KOPT-K1 (cell line): ENCODE data around the gene TAS2R38.
"Not testable (repeated sequence)": the region's sequence is repeated elsewhere in the genome, so short reads cannot be mapped to it uniquely, and the experiment has no call there.

Source experiments
- H3K27ac ChIP-seq: fragments of 200-600 bp; sonication (generic); 2 replicates; pipeline ENCODE4 v1.5.1; 2016; ENCODE audit warnings: antibody characterized with exemption, mild to moderate bottlenecking, low read depth, low read length; ENCODE audit not compliant: poor library complexity, severe bottlenecking
- H3K36me3 ChIP-seq: fragments of 200-600 bp; sonication (generic); 2 replicates; pipeline ENCODE4 v1.5.1; 2017; ENCODE audit warnings: antibody characterized with exemption, mild to moderate bottlenecking, low read length, moderate library complexity; ENCODE audit not compliant: insufficient read depth
- H3K9me3 ChIP-seq: fragments of 200-600 bp; sonication (generic); 2 replicates; pipeline ENCODE4 v1.5.1; 2017; ENCODE audit warnings: antibody characterized with exemption, low read length, mild to moderate bottlenecking; ENCODE audit not compliant: insufficient read depth, poor library complexity, severe bottlenecking

Gene TAS2R38

DNA sequence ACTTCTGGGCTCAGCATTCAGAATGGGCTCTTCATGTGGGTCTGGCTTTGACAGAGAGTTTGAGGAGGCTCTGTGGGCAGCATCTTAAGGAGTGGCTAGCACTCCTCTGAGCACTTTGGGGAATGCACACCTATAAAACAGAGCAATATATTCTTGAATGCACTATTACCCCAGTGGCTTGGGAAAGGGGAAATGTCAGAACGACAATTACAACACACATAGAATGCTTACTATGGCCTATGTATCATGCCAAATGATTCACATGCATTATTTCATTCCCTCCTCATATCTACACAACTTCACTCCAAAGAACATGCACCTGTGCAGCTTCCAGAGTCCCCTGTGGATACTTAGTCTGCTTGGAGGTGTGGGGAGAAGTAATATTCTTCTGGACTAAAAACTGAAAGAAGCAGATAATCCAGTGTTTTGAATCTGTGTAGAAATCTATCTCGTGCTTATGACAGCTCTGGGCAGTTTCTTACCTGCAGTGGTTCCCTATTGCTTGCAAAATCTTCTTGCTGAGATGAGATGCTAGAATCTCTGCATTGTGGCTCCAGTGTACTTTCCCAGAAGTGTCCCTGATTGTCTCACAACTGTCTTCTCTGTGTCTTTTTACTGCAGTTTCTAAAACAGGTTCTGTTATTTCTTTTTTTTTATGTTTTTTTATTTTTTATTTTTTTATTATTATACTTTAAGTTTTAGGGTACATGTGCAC lies 16.6 kb upstream of the TAS2R38 start:
- H3K9me3 ChIP-seq: no peaks in the 10 kb centered on the region
- H3K36me3 ChIP-seq: no peaks in the 10 kb centered on the region
- no peak overlapping the region for H3K27ac ChIP-seq

DNA sequence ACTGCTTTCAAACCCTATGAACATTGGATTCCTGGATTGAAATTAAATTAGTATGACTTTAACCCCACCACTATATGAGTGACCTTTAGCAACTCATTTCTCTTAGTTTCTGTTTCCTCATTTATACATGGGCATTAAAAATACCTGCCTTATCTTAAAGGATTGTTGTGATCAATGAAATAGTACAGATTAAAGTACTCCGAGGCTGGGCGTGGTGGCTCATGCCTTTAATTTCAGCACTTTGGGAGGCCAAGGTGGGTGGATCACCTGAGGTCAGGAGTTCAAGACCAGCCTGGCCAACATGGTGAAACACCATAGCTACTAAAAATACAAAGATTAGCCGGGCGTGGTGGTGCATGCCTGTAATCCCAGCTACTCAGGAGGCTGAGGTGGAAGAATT lies 14.2 kb upstream of the TAS2R38 start:
- not testable (repeated sequence) for H3K27ac ChIP-seq, H3K36me3 ChIP-seq, H3K9me3 ChIP-seq

DNA sequence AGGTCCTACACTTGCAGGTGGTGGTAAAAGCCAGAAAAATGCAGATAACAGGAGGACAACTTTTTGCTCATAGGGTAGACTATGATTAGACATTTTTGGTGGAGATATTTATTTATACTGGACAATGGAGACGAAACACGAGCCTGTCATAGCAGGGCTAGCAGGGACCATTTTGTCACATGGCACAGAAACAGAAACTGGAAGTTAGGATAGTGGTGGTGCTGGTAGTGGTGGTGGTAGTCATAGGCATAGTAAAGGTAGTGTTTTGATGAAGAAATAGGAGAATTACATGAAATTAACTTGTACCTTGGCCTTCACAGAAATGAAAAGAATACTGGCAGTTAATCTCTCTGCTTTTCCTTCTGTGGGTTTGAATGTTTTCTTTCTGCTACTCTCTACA lies 13.3 kb upstream of the TAS2R38 start:
- no peaks in the 10 kb centered on the region for H3K9me3 ChIP-seq
- H3K27ac ChIP-seq: no peak overlapping the region

DNA sequence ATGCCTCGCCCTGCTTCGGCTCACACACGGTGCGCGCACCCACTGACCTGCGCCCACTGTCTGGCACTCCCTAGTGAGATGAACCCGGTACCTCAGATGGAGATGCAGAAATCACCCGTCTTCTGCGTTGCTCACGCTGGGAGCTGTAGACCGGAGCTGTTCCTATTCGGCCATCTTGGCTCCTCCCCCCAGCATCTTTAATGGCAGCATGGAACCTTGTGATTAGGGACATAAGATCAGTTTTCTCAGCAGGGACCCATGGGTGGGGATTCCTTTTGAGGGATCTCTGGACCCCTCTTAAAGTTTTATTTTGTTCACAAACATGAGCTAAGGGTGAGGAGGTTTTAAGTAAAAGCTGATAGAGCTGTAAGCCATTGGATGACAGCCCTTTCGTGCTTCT lies 12.4 kb upstream of the TAS2R38 start:
- H3K27ac ChIP-seq, H3K36me3 ChIP-seq, H3K9me3 ChIP-seq: not testable (repeated sequence)

More for the DNA sequence above, 13.3 kb upstream of the TAS2R38 start:
- no peaks in the 10 kb centered on the region for H3K36me3 ChIP-seq

DNA sequence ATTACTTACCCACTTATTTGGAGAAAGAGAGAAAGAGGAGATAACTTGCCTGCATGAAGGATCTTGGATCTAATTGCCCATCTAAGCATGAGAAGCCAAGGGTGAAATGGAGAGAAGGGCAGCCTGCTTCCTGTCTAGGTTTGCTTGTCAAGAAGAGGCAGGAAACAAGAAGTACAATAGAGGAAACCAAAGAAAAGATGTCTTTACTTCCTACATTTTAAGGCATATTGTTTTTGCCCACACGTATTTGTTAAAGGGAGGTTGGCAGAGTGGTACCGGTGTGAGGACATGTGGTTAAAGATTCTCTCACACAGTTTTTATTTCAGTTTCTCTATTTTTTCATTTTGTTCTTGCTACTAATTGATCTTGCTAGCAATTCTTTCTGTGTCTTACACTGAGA lies 6.0 kb upstream of the TAS2R38 start:
- H3K9me3 ChIP-seq: no peaks in the 10 kb centered on the region
- H3K36me3 ChIP-seq: no peaks in the 10 kb centered on the region
- H3K27ac ChIP-seq: no peak overlapping the region

DNA sequence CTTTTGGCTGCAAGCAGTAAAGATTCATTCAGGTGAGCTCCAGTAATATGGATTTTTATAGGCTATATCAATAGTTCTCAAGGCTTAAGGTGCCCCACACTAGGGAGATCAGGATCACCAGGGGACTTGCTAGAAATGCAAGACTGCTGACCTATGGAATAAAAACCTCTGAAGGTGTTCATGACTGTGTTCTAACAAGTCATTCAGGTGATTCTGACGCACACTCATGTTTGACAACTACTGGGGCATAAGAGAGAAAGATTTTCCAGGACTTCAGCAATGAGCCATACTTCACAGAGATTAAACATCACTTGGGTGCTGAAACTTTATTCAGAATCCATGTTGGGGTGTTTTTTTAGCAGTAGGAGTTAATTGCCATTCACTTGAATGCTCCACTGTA lies 4.8 kb upstream of the TAS2R38 start:
- Histone ChIP-seq H3K9me3 (no peaks in the 10 kb centered on the region), H3K36me3 (no peaks in the 10 kb centered on the region), H3K27ac (no peak overlapping the region)

DNA sequence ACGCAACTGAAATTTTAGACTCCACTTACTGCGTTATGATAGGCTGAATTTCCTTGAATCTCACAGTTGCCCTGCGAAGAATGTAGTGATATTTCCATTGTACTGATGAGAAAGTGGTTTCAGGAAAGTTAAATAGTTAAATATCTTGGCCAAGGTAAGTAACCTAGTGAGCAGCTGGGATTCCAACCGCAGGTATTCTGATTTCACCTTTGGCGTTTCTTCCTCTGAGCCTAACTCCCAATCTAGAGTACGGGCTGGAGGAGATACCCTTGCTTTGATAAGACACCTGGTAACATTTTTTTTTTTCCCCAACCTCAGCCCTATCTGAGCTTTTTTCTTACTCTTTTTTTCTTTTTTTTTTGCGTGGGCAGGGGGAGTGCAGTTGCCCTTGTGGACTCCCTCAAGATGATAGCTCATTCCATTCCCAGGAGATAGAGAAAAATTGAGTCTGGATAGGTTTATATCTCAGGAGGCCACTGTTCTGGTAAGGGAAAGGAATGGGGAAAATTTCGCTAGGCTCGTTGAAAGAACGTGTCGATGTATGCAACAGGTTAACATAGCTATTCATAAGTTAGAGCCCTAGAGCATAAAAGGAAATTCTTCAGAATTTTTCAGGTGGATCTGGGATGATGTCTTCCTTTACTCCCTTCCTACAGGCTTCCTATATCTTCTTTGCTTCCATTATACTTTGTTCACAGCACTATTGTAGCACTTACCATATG lies 3.1 kb upstream of the TAS2R38 start:
- Histone ChIP-seq H3K27ac (no peak overlapping the region), H3K9me3 (no peaks in the 10 kb centered on the region), H3K36me3 (no peaks in the 10 kb centered on the region)

DNA sequence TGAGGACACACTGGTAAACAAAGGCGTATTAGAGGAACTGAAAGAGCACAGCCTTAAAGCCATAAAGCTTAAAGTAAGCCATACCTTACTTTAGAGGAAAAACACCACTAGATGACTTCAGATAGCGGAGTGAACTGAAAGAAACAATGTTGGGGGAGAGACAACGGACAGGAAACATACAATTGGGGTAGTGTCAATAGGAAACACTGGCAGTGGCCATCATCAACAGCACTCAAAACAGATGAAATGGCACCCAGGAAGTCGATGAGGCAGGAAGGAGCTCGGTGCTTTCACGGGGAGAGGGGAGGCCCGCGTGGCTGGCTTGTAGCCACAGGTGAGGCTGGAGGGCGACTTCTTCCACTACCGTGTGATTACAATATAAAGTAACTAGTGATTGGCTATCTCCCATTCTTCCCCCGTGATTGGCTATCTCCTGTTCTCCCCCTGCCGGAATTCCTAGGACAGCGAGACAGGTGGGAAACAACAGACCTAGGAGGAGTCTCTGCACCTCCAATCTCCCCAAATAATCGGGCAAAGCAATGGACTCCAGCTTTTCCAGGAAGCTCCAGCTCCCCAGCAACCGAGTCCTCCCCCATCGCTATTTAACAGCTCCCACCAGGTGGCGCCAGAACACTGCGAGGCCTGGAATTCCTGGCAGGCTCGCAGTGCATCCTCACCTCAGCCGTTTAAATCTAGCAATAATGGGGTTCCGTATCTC lies 2.4 kb upstream of the TAS2R38 start:
- Histone ChIP-seq H3K27ac (no peak overlapping the region), H3K36me3 (no peaks in the 10 kb centered on the region), H3K9me3 (no peaks in the 10 kb centered on the region)

DNA sequence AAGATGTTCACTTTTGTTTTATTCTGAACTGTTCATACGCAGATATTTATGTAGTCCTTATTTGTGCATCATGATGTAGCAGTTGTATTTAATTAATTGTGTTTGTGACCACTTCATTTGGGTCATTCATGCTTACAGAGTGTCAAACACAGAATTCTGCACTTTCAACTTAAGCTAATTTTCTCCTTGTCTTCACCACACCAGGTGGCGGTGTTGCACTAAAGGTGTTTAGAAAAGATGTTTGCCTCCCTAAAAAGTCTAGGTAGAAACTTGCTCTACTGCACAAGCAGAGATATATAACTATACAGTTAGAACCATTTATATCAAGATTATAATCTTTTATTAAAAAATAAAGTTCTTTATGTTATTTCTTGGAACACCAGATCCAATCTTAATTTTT lies 1.3 kb upstream of the TAS2R38 start:
- Histone ChIP-seq H3K27ac (no peak overlapping the region), H3K36me3 (no peaks in the 10 kb centered on the region), H3K9me3 (no peaks in the 10 kb centered on the region)

DNA sequence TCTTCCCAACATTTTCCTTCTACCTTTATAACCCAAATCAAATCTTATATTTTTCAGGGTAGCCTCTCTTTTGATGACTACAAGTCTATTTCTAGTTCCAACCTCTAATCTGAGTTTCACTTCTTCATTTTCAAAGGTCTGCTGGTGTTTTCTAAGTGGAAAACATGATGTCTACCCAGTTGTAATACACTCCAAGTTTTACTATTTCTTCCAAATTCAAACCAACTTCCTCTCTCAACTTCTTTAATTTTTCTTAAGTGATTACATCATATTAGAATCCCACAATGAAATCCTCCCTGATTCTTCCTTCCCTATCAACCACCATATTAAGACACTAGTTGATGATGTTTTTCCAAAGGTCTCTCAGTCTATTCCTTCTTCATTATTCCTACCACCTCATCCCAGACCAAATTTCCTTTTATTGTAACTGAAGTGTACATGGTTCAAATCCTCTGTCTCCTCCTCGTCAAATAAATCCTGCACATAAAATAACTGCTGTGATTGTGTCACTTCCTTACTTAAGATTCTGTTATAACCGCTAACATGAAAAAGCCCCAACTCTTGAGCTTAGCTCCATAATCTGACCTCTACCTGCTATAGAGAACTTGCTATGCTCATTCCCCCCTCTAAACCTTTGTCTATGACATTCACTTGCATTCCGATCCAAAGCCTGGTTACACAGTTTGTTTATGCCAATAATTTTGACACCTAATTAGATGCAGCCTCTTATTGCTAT lies 12.7 kb downstream of the TAS2R38 start:
- H3K27ac ChIP-seq: no peak overlapping the region
- no peaks in the 10 kb centered on the region for H3K9me3 ChIP-seq
- no peaks in the 10 kb centered on the region for H3K36me3 ChIP-seq

DNA sequence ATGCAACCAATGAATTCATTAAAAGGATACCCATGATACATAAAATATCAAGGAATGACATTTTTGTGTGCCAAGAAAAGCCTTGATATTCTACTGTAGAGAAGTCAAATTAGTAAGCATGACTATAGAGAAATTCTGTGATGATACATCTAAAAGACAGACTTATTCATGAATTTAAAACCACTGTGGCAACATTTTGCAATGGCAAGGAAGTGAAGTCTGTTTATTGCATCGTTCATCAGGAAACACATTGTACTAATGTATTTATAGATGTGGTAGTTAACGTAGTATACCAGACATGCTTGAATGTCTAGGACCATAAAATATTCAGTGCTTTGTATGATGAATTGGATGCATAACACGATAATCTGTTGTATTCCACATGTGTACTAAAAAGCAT lies 17.5 kb downstream of the TAS2R38 start:
- Histone ChIP-seq H3K36me3 (no peaks in the 10 kb centered on the region), H3K9me3 (no peaks in the 10 kb centered on the region), H3K27ac (no peak overlapping the region)

DNA sequence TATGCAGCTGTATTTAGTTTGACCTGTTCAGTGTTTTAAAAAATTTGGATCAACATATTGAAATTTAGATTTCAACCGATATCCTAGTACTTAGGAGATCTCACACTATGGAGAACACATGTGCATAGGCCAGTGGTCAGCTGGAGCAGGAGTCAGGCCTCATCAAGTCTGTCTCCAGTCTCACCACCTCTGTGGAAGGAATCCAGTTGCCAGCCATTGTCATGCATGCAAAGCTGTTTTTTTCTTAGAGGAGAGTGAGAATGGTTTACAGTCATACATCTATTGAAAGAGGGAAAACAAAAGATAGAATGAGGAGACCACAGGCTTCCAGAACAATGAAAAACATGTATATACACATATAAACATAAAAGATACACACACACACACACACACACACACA lies 19.2 kb downstream of the TAS2R38 start:
- no peaks in the 10 kb centered on the region for H3K36me3 ChIP-seq
- no peaks in the 10 kb centered on the region for H3K9me3 ChIP-seq
- H3K27ac ChIP-seq: no peak overlapping the region

DNA sequence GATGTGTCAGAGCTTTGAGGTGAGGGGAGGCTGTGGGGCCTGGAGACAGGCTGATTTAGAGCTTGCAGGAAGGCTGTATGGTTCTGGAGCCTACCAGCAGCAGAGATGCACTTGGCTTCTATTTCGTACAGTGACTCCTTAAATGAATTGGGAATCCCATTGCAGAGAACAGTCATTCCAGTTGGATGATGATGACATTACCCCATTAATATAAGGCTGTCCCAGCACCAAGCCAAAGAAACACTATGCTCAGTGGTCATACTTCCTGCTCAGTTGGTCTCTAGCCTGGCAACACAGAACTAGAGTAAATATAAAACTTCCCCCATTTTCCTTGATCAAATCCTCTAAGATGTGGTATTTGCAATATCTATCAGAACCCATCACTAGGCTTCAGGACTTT lies 21.1 kb downstream of the TAS2R38 start:
- Histone ChIP-seq H3K9me3 (no peaks in the 10 kb centered on the region), H3K36me3 (no peaks in the 10 kb centered on the region), H3K27ac (no peak overlapping the region)

DNA sequence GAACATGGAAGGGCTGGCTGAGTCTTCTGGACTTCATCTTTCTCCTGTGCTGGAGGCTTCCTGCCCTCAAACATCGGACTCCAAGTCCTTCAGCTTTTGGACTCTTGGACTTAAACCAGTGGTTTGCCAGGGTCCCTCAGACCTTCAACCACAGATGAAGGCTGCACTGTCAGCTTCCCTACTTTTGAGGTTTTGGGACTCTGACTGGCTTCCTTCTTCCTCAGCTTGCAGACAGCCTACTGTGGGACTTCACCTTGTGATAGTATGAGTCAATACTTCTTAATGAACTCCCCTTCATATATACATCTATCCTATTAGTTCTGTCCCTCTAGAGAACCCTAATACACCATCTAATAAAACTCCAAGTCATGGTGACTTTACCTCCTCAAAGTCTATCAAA lies 22.8 kb downstream of the TAS2R38 start:
- no peak overlapping the region for H3K27ac ChIP-seq
- H3K9me3 ChIP-seq: no peaks in the 10 kb centered on the region
- no peaks in the 10 kb centered on the region for H3K36me3 ChIP-seq

DNA sequence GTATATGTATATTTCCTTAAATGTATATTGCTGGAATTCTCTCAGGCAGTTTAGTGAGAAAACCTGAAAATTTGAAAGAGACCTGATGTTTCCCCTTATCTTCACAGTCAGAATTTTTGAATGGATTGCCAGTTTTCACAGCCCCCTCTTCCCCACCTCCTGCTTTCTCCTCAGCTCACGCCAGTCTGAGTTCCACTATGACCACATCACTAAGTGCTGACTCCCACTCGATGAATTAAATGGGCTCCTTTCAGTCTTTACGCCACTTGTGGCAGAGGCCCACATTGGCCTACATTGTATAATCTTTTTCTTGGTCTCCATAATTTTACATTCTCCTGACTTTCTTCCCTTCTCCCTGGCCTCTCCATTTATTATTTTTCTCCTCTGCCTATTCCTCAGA lies 23.7 kb downstream of the TAS2R38 start:
- Histone ChIP-seq H3K36me3 (no peaks in the 10 kb centered on the region), H3K27ac (no peak overlapping the region), H3K9me3 (no peaks in the 10 kb centered on the region)
